NB4 (cell line): ENCODE data around the gene CAMK1G.

Source experiments
- CTCF ChIP-seq: IDR thresholded peaks from one replicate; pipeline ENCODE4 v1.5.1; 2012; ENCODE audit warnings: low read depth, low read length
- MYC ChIP-seq: IDR thresholded peaks from 2 replicates; pipeline ENCODE4 v1.6.1; 2011; ENCODE audit warnings: low read depth, low read length
- POLR2A ChIP-seq: IDR thresholded peaks from 2 replicates; pipeline ENCODE4 v1.6.1; 2011; ENCODE audit warnings: mild to moderate bottlenecking; ENCODE audit not compliant: insufficient read length; ENCODE audit errors: extremely low read depth

- TF ChIP-seq POLR2A (no peak), CTCF (no peak), MYC (no peak)
Observed at GRCh38 chr1:209634005-209634737, 50.7 kb downstream of the CAMK1G start.
